Activated CD4-positive, alpha-beta T cell treated with anti-CD3 and anti-CD28 coated beads for 36 hours (primary cell): ENCODE measurements around the gene MGLL. TPM values are rescaled to one million over a fixed set of nuclear protein-coding genes. Genes with fewer than 3 reads are reported as not detected.
A peak's percentile ranks its signal among the peaks of the same experiment; 100 is the strongest.

ENCODE experiments used
- ATAC-seq: fragments of 200-7000 bp; cut with Tn5 transposase; one replicate; pipeline ENCODE4 v1.10.0; 2021; ENCODE audit warnings: mild to moderate bottlenecking, moderate library complexity
- CTCF ChIA-PET: fragments of 350-600 bp; sonication (Branson Sonifier 250); formaldehyde crosslinking; loops from one replicate; lab custom pipeline; 2021; ENCODE audit warnings: antibody characterized with exemption; lab: Charles Lee
- POLR2A ChIA-PET: fragments of 350-600 bp; sonication (Branson Sonifier 250); formaldehyde crosslinking; loops from one replicate; lab custom pipeline; 2021; ENCODE audit warnings: antibody characterized with exemption, inconsistent platforms; lab: Charles Lee
- DNase-seq: peaks from one replicate; pipeline ENCODE4 v3.0.0-alpha.2; 2020
- H3K27ac Mint-ChIP-seq: one replicate; pipeline ENCODE4 v1.8.0; 2021; ENCODE audit warnings: mixed read lengths
- H3K27me3 Mint-ChIP-seq: one replicate; pipeline ENCODE4 v1.8.0; 2021; ENCODE audit warnings: mixed read lengths
- H3K36me3 Mint-ChIP-seq: one replicate; pipeline ENCODE4 v1.8.0; 2021; ENCODE audit warnings: low read depth, mixed read lengths
- H3K4me1 Mint-ChIP-seq: one replicate; pipeline ENCODE4 v1.8.0; 2021; ENCODE audit warnings: mixed read lengths
- H3K4me3 Mint-ChIP-seq: one replicate; pipeline ENCODE4 v1.8.0; 2021; ENCODE audit warnings: mild to moderate bottlenecking, moderate library complexity, mixed read lengths
- H3K9me3 Mint-ChIP-seq: one replicate; pipeline ENCODE4 v1.8.0; 2021; ENCODE audit warnings: low read depth, mixed read lengths
- intact Hi-C, 2 experiments: fragments of 100-400 bp; cut with DNase I in 1 of 2; cut with micrococcal nuclease in 1 of 2; formaldehyde crosslinking; loops; one replicate each; pipeline versions ENCODE4 v1.14.2 to v1.15.1; 2022 to 2024; cut with DNase I, micrococcal nuclease
- total RNA-seq, 2 experiments: library from RNA; stranded (reverse); gene quantifications; one replicate each; pipeline ENCODE4 v1.2.3, GENCODE V29; 2021

The MGLL gene
- total RNA-seq, 2 experiments from 2014 or later, result 0.49 to 0.50 TPM

GRCh38 chr3:127809211-127809610 lies 13.1 kb downstream of the MGLL start:
- Mint-ChIP-seq H3K27ac (no peak overlapping the region), H3K9me3 (no peaks in the 10 kb centered on the region), H3K27me3 (peaks cover 2% of the 10 kb centered on the region), H3K4me3 (no peak overlapping the region), H3K36me3 (no peaks in the 10 kb centered on the region), H3K4me1 (no peaks in the 10 kb centered on the region)
- DNase-seq (no peak), ATAC-seq (no peak)
- CTCF ChIA-PET, result no interaction called here
- POLR2A ChIA-PET, result no interaction called here
- intact Hi-C loops, result no loop called here

- POLR2A ChIA-PET, result no interaction called here
- CTCF ChIA-PET, result interaction anchor here (0.7 kb wide), 1 partner anchor 200 kb away, joined by 4 read pairs; no protein-coding TSS in a partner anchor
- Mint-ChIP-seq H3K27me3 (peaks cover 2% of the 10 kb centered on the region), H3K4me3 (no peak overlapping the region), H3K9me3 (no peaks in the 10 kb centered on the region), H3K36me3 (no peaks in the 10 kb centered on the region), H3K4me1 (no peaks in the 10 kb centered on the region), H3K27ac (no peak overlapping the region)
- intact Hi-C loops, result no loop called here
- no peak for DNase-seq
- peak; percentile 55 for ATAC-seq
These were observed 14.1 kb downstream of the MGLL start for GRCh38 chr3:127808197-127808596.

- POLR2A ChIA-PET, result no interaction called here
- Mint-ChIP-seq H3K27ac (no peak overlapping the region), H3K9me3 (no peaks in the 10 kb centered on the region), H3K4me3 (no peak overlapping the region), H3K4me1 (peaks cover 6% of the 10 kb centered on the region), H3K27me3 (peaks cover 2% of the 10 kb centered on the region), H3K36me3 (no peaks in the 10 kb centered on the region)
- DNase-seq, result no peak
- no peak for ATAC-seq
- intact Hi-C loops, result no loop called here
- CTCF ChIA-PET, result no interaction called here
These were observed 17.1 kb downstream of the MGLL start for GRCh38 chr3:127805026-127805753.

GRCh38 chr3:127804141-127804540 lies 18.2 kb downstream of the MGLL start:
- ATAC-seq (no peak), DNase-seq (no peak)
- CTCF ChIA-PET, result no interaction called here
- H3K27me3 Mint-ChIP-seq, result peaks cover 2% of the 10 kb centered on the region
- H3K27ac Mint-ChIP-seq, result no peak overlapping the region
- H3K36me3 Mint-ChIP-seq, result no peaks in the 10 kb centered on the region
- H3K9me3 Mint-ChIP-seq, result no peaks in the 10 kb centered on the region
- no peak overlapping the region for H3K4me3 Mint-ChIP-seq
- H3K4me1 Mint-ChIP-seq, result peaks cover 10% of the 10 kb centered on the region
- intact Hi-C loops, result no loop called here
- POLR2A ChIA-PET, result no interaction called here

GRCh38 chr3:127803619-127804018 lies 18.7 kb downstream of the MGLL start:
- CTCF ChIA-PET, result interaction anchor here (0.8 kb wide), 1 partner anchor 315 kb away, joined by 3 read pairs; no protein-coding TSS in a partner anchor
- Mint-ChIP-seq H3K4me1 (peaks cover 10% of the 10 kb centered on the region), H3K27ac (no peak overlapping the region), H3K36me3 (no peaks in the 10 kb centered on the region), H3K4me3 (no peak overlapping the region), H3K27me3 (no peaks in the 10 kb centered on the region), H3K9me3 (no peaks in the 10 kb centered on the region)
- DNase-seq (no peak), ATAC-seq (no peak)
- intact Hi-C loops, result no loop called here
- POLR2A ChIA-PET, result no interaction called here

- intact Hi-C loops, result no loop called here
- H3K9me3 Mint-ChIP-seq, result no peaks in the 10 kb centered on the region
- no peak for DNase-seq
These were observed 19.7 kb downstream of the MGLL start for GRCh38 chr3:127802606-127803005.

GRCh38 chr3:127801731-127802313 lies 20.5 kb downstream of the MGLL start:
- DNase-seq (no peak), ATAC-seq (no peak)
- no peaks in the 10 kb centered on the region for H3K27me3 Mint-ChIP-seq
- no peaks in the 10 kb centered on the region for H3K9me3 Mint-ChIP-seq
- H3K27ac Mint-ChIP-seq, result no peak overlapping the region
- ChIA-PET CTCF (no interaction called here), POLR2A (no interaction called here)
- no peak overlapping the region for H3K4me3 Mint-ChIP-seq
- peaks cover 10% of the 10 kb centered on the region for H3K4me1 Mint-ChIP-seq
- intact Hi-C loops, result no loop called here
- H3K36me3 Mint-ChIP-seq, result no peaks in the 10 kb centered on the region

More at GRCh38 chr3:127802606-127803005, 19.7 kb downstream of the MGLL start:
- CTCF ChIA-PET, result no interaction called here
- POLR2A ChIA-PET, result no interaction called here
- peaks cover 10% of the 10 kb centered on the region for H3K4me1 Mint-ChIP-seq
- H3K36me3 Mint-ChIP-seq, result no peaks in the 10 kb centered on the region
- no peaks in the 10 kb centered on the region for H3K27me3 Mint-ChIP-seq
- no peak overlapping the region for H3K4me3 Mint-ChIP-seq
- no peak for ATAC-seq
- H3K27ac Mint-ChIP-seq, result no peak overlapping the region

- intact Hi-C loops, result no loop called here
- Mint-ChIP-seq H3K27me3 (no peaks in the 10 kb centered on the region), H3K4me1 (peaks cover 10% of the 10 kb centered on the region), H3K4me3 (no peak overlapping the region), H3K9me3 (no peaks in the 10 kb centered on the region), H3K36me3 (no peaks in the 10 kb centered on the region), H3K27ac (peak overlapping the region; percentile 29)
- ChIA-PET POLR2A (no interaction called here), CTCF (no interaction called here)
- DNase-seq, result peak; percentile 14
- peak; percentile 91 for ATAC-seq
These were observed 21.8 kb downstream of the MGLL start for GRCh38 chr3:127800508-127800907.

GRCh38 chr3:127799476-127800222 lies 22.7 kb downstream of the MGLL start:
- Mint-ChIP-seq H3K9me3 (no peaks in the 10 kb centered on the region), H3K4me1 (peaks cover 10% of the 10 kb centered on the region), H3K36me3 (no peaks in the 10 kb centered on the region), H3K27ac (peak overlapping the region; percentile 26), H3K27me3 (no peaks in the 10 kb centered on the region), H3K4me3 (no peak overlapping the region)
- ChIA-PET CTCF (no interaction called here), POLR2A (no interaction called here)
- intact Hi-C loops, result no loop called here
- DNase-seq (no peak), ATAC-seq (no peak)

- no peaks in the 10 kb centered on the region for H3K36me3 Mint-ChIP-seq
- ChIA-PET CTCF (no interaction called here), POLR2A (no interaction called here)
- no peak overlapping the region for H3K27ac Mint-ChIP-seq
- H3K9me3 Mint-ChIP-seq, result peaks cover 3% of the 10 kb centered on the region
- no peak overlapping the region for H3K4me3 Mint-ChIP-seq
- H3K27me3 Mint-ChIP-seq, result no peaks in the 10 kb centered on the region
- no peak for ATAC-seq
- peaks cover 10% of the 10 kb centered on the region for H3K4me1 Mint-ChIP-seq
- no peak for DNase-seq
- intact Hi-C loops, result no loop called here
These were observed 23.6 kb downstream of the MGLL start for GRCh38 chr3:127798716-127799115.

- Mint-ChIP-seq H3K4me1 (peaks cover 10% of the 10 kb centered on the region), H3K9me3 (peaks cover 3% of the 10 kb centered on the region), H3K27ac (no peak overlapping the region), H3K4me3 (no peak overlapping the region), H3K27me3 (peaks cover 4% of the 10 kb centered on the region), H3K36me3 (no peaks in the 10 kb centered on the region)
- intact Hi-C loops, result no loop called here
- no peak for ATAC-seq
- DNase-seq, result no peak
- ChIA-PET CTCF (interaction anchor here (0.7 kb wide), 1 partner anchor 1649 kb away, joined by 3 read pairs; no protein-coding TSS in a partner anchor), POLR2A (no interaction called here)
These were observed 25.5 kb downstream of the MGLL start for GRCh38 chr3:127796831-127797150.
